Right renal pelvis (tissue), 4 donors: ENCODE results near the gene CDC42BPA. TPM values are rescaled to one million over a fixed set of nuclear protein-coding genes. Genes with fewer than 3 reads are reported as not detected.
"Not testable (repeated sequence)": the region's sequence is repeated elsewhere in the genome, so short reads cannot be mapped to it uniquely, and the experiment has no call there.

Source experiments
- DNase-seq, 4 donors: peaks; one replicate each; pipeline ENCODE4 v3.0.0-alpha.2; 2013; ENCODE audit warnings: low read depth in 4 of 4, low spot score in 3 of 4, missing footprints in 1 of 4
- polyA plus RNA-seq, 4 donors: library from polyadenylated mRNA; unstranded; fragments of 120-200 nt; gene quantifications; one replicate each; pipeline ENCODE4 v1.2.1, GENCODE V29; 2013; ENCODE audit not compliant: insufficient read length in 4 of 4

Gene CDC42BPA
- polyA plus RNA-seq, 4 donors: 37.2 to 44.6 (median 43.8) TPM

GRCh38 chr1:227010645-227011044 lies 307.6 kb downstream of the CDC42BPA start:
- no peak for DNase-seq

GRCh38 chr1:227009937-227010336 lies 308.4 kb downstream of the CDC42BPA start:
- DNase-seq: no peak

- no peak for DNase-seq
Measured at GRCh38 chr1:227006226-227006796, 312.0 kb downstream of the CDC42BPA start.

GRCh38 chr1:227004796-227005195 lies 313.5 kb downstream of the CDC42BPA start:
- DNase-seq: no peak

- no peak for DNase-seq
Measured at GRCh38 chr1:227003165-227003564, 315.1 kb downstream of the CDC42BPA start.

- DNase-seq: no peak
Measured at GRCh38 chr1:227002531-227003049, 315.7 kb downstream of the CDC42BPA start.

- not testable (repeated sequence) for DNase-seq
Measured at GRCh38 chr1:226999579-226999978, 318.7 kb downstream of the CDC42BPA start.

GRCh38 chr1:226995365-226996332 lies 322.6 kb downstream of the CDC42BPA start:
- no peak for DNase-seq

- no peak for DNase-seq
Measured at GRCh38 chr1:226994586-226995364, 323.5 kb downstream of the CDC42BPA start.

- DNase-seq: peak in 1 of 4 donors; percentile 33
Measured at GRCh38 chr1:226993814-226994585, 324.3 kb downstream of the CDC42BPA start.

GRCh38 chr1:226991920-226992319 lies 326.4 kb downstream of the CDC42BPA start:
- DNase-seq: no peak

GRCh38 chr1:226990133-226990716 lies 328.1 kb downstream of the CDC42BPA start:
- no peak for DNase-seq

GRCh38 chr1:226989085-226989920 lies 329.0 kb downstream of the CDC42BPA start:
- DNase-seq: no peak

- DNase-seq: no peak
Measured at GRCh38 chr1:226988334-226988666, 330.0 kb downstream of the CDC42BPA start.

GRCh38 chr1:226987623-226988333 lies 330.5 kb downstream of the CDC42BPA start:
- no peak for DNase-seq

GRCh38 chr1:226987179-226987536 lies 331.1 kb downstream of the CDC42BPA start:
- DNase-seq: no peak

- no peak for DNase-seq
Measured at GRCh38 chr1:226986496-226987178, 331.7 kb downstream of the CDC42BPA start.
